ENCODE measurements around the gene CLMN. TPM values are rescaled to one million over a fixed set of nuclear protein-coding genes. Genes with fewer than 3 reads are reported as not detected.

The CLMN gene
- total RNA-seq, 1 donor, result 0.36 TPM

DNA sequence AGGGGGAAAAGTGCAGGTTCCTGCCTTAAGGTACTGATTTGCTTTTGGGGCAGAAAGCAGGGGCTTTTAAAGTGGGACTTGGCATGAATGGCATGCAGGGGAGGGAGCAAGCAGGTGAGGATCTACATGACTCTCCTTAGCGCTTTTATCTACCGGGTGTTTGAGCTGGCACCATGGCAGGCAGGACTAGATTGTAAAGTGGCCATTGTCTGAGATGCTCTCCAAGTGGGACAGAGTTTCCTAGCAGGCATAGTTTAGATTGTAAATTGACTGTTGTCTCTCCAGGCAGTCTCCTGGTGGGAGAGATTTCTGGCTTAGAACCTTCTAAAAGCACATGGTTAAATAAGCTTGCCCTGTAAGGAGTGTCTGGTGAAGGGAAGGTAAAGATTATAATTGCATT, 157.1 kb downstream of the CLMN start:
- TF ChIP-seq, protein P1, sequence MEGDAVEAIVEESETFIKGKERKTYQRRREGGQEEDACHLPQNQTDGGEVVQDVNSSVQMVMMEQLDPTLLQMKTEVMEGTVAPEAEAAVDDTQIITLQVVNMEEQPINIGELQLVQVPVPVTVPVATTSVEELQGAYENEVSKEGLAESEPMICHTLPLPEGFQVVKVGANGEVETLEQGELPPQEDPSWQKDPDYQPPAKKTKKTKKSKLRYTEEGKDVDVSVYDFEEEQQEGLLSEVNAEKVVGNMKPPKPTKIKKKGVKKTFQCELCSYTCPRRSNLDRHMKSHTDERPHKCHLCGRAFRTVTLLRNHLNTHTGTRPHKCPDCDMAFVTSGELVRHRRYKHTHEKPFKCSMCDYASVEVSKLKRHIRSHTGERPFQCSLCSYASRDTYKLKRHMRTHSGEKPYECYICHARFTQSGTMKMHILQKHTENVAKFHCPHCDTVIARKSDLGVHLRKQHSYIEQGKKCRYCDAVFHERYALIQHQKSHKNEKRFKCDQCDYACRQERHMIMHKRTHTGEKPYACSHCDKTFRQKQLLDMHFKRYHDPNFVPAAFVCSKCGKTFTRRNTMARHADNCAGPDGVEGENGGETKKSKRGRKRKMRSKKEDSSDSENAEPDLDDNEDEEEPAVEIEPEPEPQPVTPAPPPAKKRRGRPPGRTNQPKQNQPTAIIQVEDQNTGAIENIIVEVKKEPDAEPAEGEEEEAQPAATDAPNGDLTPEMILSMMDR (IDR thresholded peaks at IDR 0.05; ENCODE audit: insufficient read depth, low read length), result no peak
- no peak overlapping the region for H3K4me3 ChIP-seq (ENCODE audit: low read depth, low read length)
- no peak for DNase-seq (ENCODE audit: low read depth)

DNA sequence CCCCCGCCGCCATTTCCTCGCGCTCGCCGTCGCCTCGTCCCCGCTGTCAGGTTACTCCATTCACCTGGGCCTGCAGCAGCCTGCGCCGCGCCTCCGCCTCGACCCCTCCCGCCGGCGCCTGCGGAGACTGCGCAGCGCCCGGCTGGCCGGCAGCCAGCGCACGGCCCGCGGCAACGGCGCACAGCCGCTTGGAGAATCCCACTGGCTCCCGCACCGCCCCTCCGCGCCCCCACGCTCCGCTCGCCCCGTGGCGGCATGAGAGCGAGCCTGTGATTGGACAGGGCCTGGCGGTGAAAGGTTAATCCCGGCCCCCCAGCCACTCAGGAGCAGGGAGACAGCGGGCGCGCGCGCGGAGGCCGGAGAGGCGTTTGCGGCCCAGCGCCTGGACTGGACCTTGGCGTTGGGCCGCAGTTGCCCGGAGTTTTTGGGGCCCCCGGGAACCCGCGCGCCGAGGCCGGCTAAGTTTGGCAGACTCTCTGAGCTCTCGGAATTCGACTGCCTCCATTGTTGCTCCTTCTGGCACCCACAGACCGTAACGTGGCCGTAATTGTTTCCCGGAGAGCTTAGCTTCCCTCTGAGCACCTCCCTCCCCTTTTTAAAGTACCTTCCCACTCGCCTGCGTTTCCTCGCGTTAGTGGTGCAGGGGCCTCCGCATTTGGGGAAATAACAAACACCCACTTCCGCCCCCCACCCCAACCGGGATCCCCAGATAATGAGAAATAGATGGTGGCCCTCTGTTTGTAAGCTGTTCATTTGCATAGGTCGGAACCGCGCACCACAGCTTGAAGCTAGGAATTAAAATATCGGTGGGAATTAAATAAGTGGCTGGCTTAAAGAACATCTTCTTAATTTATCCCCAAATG, 162.2 kb downstream of the CLMN start, which contains the start of gene DICER1:
Gene DICER1, minus strand, starts transcription at position 203 of the 863 bp plus-strand sequence. CDS start 24,071 bp downstream, outside the sequence.
- DNase-seq (ENCODE audit: low read depth), result peak; percentile 91
- H3K4me3 ChIP-seq (ENCODE audit: low read depth, low read length), result peak within 1 kb of the TSS; percentile 77
- TF ChIP-seq, protein P1 (IDR thresholded peaks at IDR 0.05; ENCODE audit: insufficient read depth, low read length), result no peak

DNA sequence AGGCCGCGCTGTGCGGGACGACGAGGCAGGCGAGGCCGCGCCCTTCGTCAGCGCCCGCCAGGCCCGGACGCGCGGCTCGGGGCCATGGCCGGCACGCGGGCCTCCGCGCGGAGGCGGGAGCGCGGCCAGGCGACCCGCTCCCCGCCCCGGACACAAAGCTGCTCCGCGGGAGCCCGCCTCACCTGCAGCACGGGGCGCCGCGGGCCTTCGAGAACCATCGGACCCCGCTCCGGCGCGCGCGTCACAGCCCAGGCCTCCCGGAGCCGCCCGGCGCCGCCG, 162.7 kb downstream of the CLMN start:
- TF ChIP-seq, protein P1 (IDR thresholded peaks at IDR 0.05; ENCODE audit: insufficient read depth, low read length), result no peak
- DNase-seq (ENCODE audit: low read depth), result no peak
- H3K4me3 ChIP-seq (ENCODE audit: low read depth, low read length), result peak overlapping the region; percentile 77

DNA sequence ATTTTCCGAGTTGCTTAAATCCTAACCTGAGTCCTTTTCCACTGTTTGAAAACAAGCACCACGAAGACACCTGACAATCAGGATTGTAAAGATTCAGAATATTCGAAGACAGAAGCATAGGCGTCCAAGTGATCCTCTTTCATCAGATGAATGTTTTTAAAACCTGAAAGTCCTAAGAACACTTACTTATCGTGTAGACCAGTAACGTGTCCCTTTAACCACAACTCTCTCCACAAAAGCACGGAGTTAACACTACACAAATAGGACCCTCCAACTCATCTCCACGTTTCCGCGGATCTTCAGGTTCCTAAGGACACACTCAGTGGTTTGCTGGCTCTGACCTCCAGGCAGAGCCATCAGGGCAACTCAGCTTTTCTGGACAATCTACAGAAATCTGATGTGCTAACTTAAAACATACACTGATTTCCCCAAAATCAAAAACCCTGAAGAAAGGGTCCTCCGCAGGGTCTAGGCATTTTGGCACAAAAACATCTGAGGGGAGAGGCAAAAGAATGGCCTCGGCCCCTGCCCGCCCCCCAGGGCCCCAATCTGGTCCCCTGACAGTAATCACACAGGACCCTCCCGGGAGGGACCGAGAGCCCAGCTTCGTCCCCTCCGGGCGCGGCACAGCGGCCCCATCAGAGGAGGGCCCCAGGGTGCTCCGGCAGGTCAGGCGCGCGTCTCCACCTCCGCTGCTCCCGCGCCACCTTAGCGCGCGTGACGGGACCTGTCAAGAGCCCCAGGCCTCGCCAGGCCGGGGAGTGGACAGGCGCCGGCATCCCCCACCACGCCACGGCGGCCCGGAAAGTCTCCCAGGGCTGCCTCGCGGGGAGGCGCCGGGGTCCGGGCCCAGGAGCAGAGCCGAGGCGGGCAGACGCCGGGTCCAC, 163.3 kb downstream of the CLMN start:
- peak; percentile 34 for DNase-seq (ENCODE audit: low read depth)
- TF ChIP-seq, protein P1 (IDR thresholded peaks at IDR 0.05; ENCODE audit: insufficient read depth, low read length), result no peak
- peak overlapping the region; percentile 77 for H3K4me3 ChIP-seq (ENCODE audit: low read depth, low read length)

DNA sequence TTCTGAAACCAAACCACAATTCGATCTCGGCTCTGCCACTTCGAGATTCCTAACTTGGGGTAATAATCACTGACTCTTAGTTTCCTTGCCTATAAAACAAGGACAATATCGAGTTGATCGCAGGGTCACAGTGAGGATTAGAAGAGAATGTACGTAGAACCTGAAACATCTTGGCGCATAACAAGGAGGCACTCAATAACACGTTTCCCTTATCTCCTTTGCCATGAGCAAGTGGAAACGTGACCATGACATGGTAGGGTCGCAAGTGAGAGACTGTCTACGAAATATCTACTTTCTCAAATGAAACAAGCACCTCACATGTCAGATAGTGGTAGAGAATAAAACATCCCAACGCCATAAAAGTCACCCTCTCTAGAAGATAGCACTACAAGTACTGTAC, 164.7 kb downstream of the CLMN start:
- H3K4me3 ChIP-seq (ENCODE audit: low read depth, low read length), result peak overlapping the region; percentile 77
- no peak for DNase-seq (ENCODE audit: low read depth)
- TF ChIP-seq, protein P1 (IDR thresholded peaks at IDR 0.05; ENCODE audit: insufficient read depth, low read length), result no peak

DNA sequence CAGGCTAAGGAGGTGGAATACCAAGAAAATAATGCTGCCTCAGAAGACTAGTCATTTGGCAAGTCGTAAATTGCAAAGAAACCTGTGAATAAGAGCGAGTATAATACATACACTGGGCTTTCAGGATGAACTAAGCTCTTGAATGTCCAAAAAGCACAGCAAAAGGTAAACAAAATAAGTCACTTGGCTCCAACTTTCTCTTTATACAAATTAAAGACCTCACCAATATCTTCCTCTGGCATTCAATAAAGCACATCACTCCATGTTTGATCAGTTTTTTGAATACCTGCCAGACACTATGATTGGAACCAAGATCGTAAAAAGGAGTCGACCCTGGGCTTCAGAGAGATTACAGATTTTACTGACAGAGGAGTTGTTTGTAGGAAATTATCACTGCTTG, 165.8 kb downstream of the CLMN start:
- DNase-seq (ENCODE audit: low read depth), result no peak
- no peak overlapping the region for H3K4me3 ChIP-seq (ENCODE audit: low read depth, low read length)
- TF ChIP-seq, protein P1 (IDR thresholded peaks at IDR 0.05; ENCODE audit: insufficient read depth, low read length), result no peak

All from fibroblast of the aortic adventitia (primary cell).